Immature natural killer cell (primary cell): Measurements from ENCODE around the gene FAM53B. TPM values are rescaled to one million over a fixed set of nuclear protein-coding genes. Genes with fewer than 3 reads are reported as not detected.

ENCODE experiments used
- DNase-seq, 3 donors: peaks; one replicate each; pipeline ENCODE4 v3.0.0; 2022; ENCODE audit warnings: mixed read lengths in 1 of 3
- H3K27ac Mint-ChIP-seq, 6 donors: one replicate each; pipeline ENCODE4 v1.8.0; 2020; ENCODE audit warnings: mixed read lengths in 6 of 6, mild to moderate bottlenecking in 5 of 6, inconsistent platforms in 4 of 6, moderate library complexity in 3 of 6
- H3K27me3 Mint-ChIP-seq, 3 donors: one replicate each; pipeline ENCODE4 v1.8.0; 2020 to 2021; ENCODE audit warnings: low read depth in 3 of 3, mild to moderate bottlenecking in 3 of 3, mixed read lengths in 3 of 3, moderate library complexity in 3 of 3, inconsistent platforms in 1 of 3
- H3K36me3 Mint-ChIP-seq, 3 donors: one replicate each; pipeline ENCODE4 v1.8.0; 2020; ENCODE audit warnings: mixed read lengths in 3 of 3, inconsistent platforms in 2 of 3, mild to moderate bottlenecking in 2 of 3
- H3K4me1 Mint-ChIP-seq, 2 donors: one replicate each; pipeline ENCODE4 v1.8.0; 2020; ENCODE audit warnings: inconsistent platforms in 2 of 2, mild to moderate bottlenecking in 2 of 2, mixed read lengths in 2 of 2, moderate library complexity in 1 of 2
- H3K4me3 Mint-ChIP-seq, 5 donors: one replicate each; pipeline ENCODE4 v1.8.0; 2020; ENCODE audit warnings: mild to moderate bottlenecking in 5 of 5, mixed read lengths in 5 of 5, inconsistent platforms in 3 of 5, moderate library complexity in 3 of 5
- H3K9me3 Mint-ChIP-seq, 6 donors: one replicate each; pipeline ENCODE4 v1.8.0; 2020; ENCODE audit warnings: mild to moderate bottlenecking in 6 of 6, mixed read lengths in 6 of 6, inconsistent platforms in 4 of 6, moderate library complexity in 3 of 6
- polyA plus RNA-seq, 3 donors: library from polyadenylated mRNA; unstranded; fragments of 300-500 nt; fragmentation: Illumina TruSeq; gene quantifications; one replicate each; pipeline ENCODE4 v1.2.3, GENCODE V29; 2021

FAM53B gene
- polyA plus RNA-seq, 3 donors from 2014 or later, result 12.1 to 62.1 (median 23.8) TPM

DNA sequence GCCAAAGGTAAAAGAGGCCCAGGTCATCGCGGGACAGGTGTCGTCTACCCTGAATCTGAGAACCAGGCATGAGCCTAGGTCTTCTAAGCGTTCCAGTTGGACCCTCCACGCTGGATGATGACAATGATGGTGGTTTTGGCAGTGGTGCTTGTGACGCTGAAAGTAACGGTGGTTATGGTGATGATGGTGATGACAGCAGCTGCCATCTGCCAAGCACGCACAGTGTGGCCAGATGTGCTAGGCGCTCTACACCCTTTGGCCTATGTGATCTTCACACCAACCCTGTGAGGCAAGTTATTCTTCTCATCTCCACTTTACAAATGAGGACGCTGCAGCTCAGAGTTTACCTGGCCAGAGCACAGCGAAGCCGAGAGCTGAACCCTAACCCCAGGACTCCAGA is 93.9 kb downstream of the FAM53B start:
- Mint-ChIP-seq H3K4me3 (peak overlapping the region; percentile 75 to 90 (median 79)), H3K9me3 (peaks cover 0 to 2% (median 0%) of the 10 kb centered on the region in 6 donors), H3K36me3 (no peaks in the 10 kb centered on the region), H3K27ac (peak overlapping the region; percentile 99 to 100 (median 100)), H3K27me3 (peaks cover 53 to 59% (median 57%) of the 10 kb centered on the region in 3 donors), H3K4me1 (peaks cover 96 to 97% of the 10 kb centered on the region in 2 donors)
- peak; percentile 90 to 92 (median 91) for DNase-seq

GRCh38 chr10:124649214-124649613 is 95.0 kb downstream of the FAM53B start:
- no peak for DNase-seq
- Mint-ChIP-seq H3K4me1 (peaks cover 96 to 97% of the 10 kb centered on the region in 2 donors), H3K9me3 (peaks cover 0 to 2% (median 0%) of the 10 kb centered on the region in 6 donors), H3K36me3 (peaks cover 0 to 3% (median 0%) of the 10 kb centered on the region in 3 donors), H3K4me3 (peak overlapping the region; percentile 79 to 90 (median 83)), H3K27me3 (peaks cover 55 to 57% (median 56%) of the 10 kb centered on the region in 3 donors), H3K27ac (peak overlapping the region; percentile 99 to 100 (median 100))

DNA sequence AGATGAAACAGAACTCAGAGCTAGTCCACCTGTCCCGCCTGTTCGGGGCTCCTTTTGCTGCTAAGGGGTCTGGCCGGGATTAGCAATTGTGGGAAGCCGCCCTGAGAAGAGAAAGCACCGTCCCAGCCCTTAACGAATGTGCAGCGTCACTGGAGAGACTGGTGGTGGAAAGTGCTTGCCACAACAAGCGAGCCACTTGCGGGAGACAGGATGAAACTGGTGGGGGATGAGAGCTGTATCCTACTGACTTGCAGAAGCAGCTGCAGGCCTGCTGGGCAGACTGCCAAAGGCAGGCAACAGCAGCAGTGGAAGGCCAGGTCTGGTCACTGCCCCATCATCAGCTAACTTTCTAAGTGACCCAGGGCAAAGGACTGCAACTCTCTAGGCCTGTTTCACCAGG is 95.4 kb downstream of the FAM53B start:
- Mint-ChIP-seq H3K9me3 (peaks cover 0 to 2% (median 0%) of the 10 kb centered on the region in 6 donors), H3K27me3 (peaks cover 52 to 60% (median 56%) of the 10 kb centered on the region in 3 donors), H3K4me1 (peaks cover 96 to 99% of the 10 kb centered on the region in 2 donors), H3K36me3 (peaks cover 0 to 5% (median 0%) of the 10 kb centered on the region in 3 donors), H3K27ac (peak overlapping the region; percentile 99 to 100 (median 100)), H3K4me3 (peak overlapping the region; percentile 79 to 84 (median 83))
- DNase-seq, result peak; percentile 84 to 86 (median 85)

DNA sequence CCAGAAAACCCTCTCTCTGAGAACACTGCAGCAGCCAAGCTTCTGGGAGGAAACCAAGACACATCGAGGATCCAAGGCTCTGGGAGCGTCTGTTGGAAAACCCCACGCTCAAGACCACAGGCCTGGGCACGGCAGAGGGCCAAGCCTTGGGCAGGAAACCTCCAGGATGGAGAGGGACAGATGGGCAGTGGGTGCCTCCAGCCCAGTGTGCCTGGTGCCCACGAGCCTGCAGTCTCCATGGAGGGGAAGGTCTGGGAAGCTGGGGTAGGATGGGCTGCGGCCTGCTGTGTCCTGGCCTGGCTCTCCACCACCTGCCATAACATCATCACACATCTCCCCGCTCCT is 96.1 kb downstream of the FAM53B start:
- H3K9me3 Mint-ChIP-seq, result peaks cover 0 to 2% (median 0%) of the 10 kb centered on the region in 6 donors
- H3K27ac Mint-ChIP-seq, result peak overlapping the region; percentile 99 to 100 (median 100)
- peak overlapping the region; percentile 79 to 84 (median 83) for H3K4me3 Mint-ChIP-seq
- peaks cover 97 to 100% of the 10 kb centered on the region in 2 donors for H3K4me1 Mint-ChIP-seq
- H3K27me3 Mint-ChIP-seq, result peaks cover 52 to 67% (median 58%) of the 10 kb centered on the region in 3 donors
- peaks cover 0 to 5% (median 0%) of the 10 kb centered on the region in 3 donors for H3K36me3 Mint-ChIP-seq
- no peak for DNase-seq

GRCh38 chr10:124647421-124648130 is 96.6 kb downstream of the FAM53B start:
- Mint-ChIP-seq H3K27me3 (peaks cover 56 to 72% (median 62%) of the 10 kb centered on the region in 3 donors), H3K4me3 (peak overlapping the region; percentile 79 to 84 (median 83)), H3K27ac (peak overlapping the region; percentile 99 to 100 (median 100)), H3K9me3 (peaks cover 0 to 2% (median 0%) of the 10 kb centered on the region in 6 donors), H3K36me3 (peaks cover 3 to 10% (median 4%) of the 10 kb centered on the region in 3 donors), H3K4me1 (peaks cover 97 to 100% of the 10 kb centered on the region in 2 donors)
- peak; percentile 80 to 83 (median 83) for DNase-seq

GRCh38 chr10:124646483-124647352 is 97.5 kb downstream of the FAM53B start:
- no peak for DNase-seq
- peaks cover 3 to 10% (median 4%) of the 10 kb centered on the region in 3 donors for H3K36me3 Mint-ChIP-seq
- H3K4me3 Mint-ChIP-seq, result peak overlapping the region; percentile 79 to 84 (median 83)
- peak overlapping the region; percentile 99 to 100 (median 100) for H3K27ac Mint-ChIP-seq
- peaks cover 0 to 2% (median 0%) of the 10 kb centered on the region in 6 donors for H3K9me3 Mint-ChIP-seq
- H3K4me1 Mint-ChIP-seq, result peaks cover 97 to 100% of the 10 kb centered on the region in 2 donors
- H3K27me3 Mint-ChIP-seq, result peaks cover 61 to 75% (median 63%) of the 10 kb centered on the region in 3 donors

GRCh38 chr10:124645467-124646095 is 98.6 kb downstream of the FAM53B start:
- H3K27me3 Mint-ChIP-seq, result peaks cover 64 to 75% (median 65%) of the 10 kb centered on the region in 3 donors
- peak overlapping the region in 2 of 5 donors; percentile 55 to 82 for H3K4me3 Mint-ChIP-seq
- H3K36me3 Mint-ChIP-seq, result peaks cover 3 to 10% (median 4%) of the 10 kb centered on the region in 3 donors
- H3K4me1 Mint-ChIP-seq, result peaks cover 97 to 100% of the 10 kb centered on the region in 2 donors
- H3K9me3 Mint-ChIP-seq, result peaks cover 0 to 2% (median 0%) of the 10 kb centered on the region in 6 donors
- no peak for DNase-seq
- H3K27ac Mint-ChIP-seq, result peak overlapping the region; percentile 99 to 100 (median 100)

DNA sequence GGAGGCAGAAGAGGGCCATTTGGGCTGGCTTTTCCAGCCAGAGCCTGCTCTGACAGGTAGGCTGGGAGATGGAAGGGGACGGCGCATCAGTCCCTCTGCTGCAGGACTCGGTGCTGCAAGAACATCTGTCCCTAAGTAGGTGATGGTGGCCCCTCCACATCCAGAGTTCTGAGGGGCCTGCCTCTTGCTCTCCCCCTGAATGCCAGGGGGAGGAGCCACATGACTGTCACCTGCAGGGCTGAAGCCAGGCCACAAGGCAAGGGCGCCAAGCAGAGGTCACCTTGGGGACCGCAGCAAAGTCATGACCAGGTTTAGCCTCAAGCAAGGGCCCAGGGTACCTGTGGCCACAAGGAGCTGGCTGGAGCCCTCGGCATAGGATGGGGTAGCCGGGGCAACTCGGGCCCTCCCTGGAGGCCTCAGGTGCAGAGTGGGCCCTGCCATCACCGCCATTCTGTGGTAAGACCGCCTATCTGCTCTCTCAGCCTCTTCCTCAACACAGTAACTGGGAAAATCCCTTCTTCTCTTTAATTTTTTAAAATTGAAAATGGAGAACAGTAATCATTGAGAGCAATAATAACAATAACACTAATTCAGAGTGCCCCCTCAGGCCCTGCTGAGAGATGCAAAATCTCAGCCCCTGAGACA is 99.3 kb downstream of the FAM53B start:
- no peak for DNase-seq
- peaks cover 3 to 10% (median 4%) of the 10 kb centered on the region in 3 donors for H3K36me3 Mint-ChIP-seq
- H3K4me3 Mint-ChIP-seq, result peak overlapping the region in 1 of 5 donors; percentile 10
- H3K27me3 Mint-ChIP-seq, result peaks cover 59 to 74% (median 62%) of the 10 kb centered on the region in 3 donors
- peaks cover 97 to 100% of the 10 kb centered on the region in 2 donors for H3K4me1 Mint-ChIP-seq
- peak overlapping the region; percentile 74 to 100 (median 96) for H3K27ac Mint-ChIP-seq
- peaks cover 0 to 2% (median 0%) of the 10 kb centered on the region in 6 donors for H3K9me3 Mint-ChIP-seq

- H3K4me1 Mint-ChIP-seq, result peaks cover 97 to 99% of the 10 kb centered on the region in 2 donors
- no peak for DNase-seq
- peak overlapping the region; percentile 74 to 100 (median 96) for H3K27ac Mint-ChIP-seq
- H3K36me3 Mint-ChIP-seq, result peaks cover 3 to 10% (median 4%) of the 10 kb centered on the region in 3 donors
- peaks cover 0 to 2% (median 0%) of the 10 kb centered on the region in 6 donors for H3K9me3 Mint-ChIP-seq
- H3K4me3 Mint-ChIP-seq, result no peak overlapping the region
- H3K27me3 Mint-ChIP-seq, result peaks cover 55 to 68% (median 59%) of the 10 kb centered on the region in 3 donors
These were observed 99.9 kb downstream of the FAM53B start for GRCh38 chr10:124644236-124644635.

DNA sequence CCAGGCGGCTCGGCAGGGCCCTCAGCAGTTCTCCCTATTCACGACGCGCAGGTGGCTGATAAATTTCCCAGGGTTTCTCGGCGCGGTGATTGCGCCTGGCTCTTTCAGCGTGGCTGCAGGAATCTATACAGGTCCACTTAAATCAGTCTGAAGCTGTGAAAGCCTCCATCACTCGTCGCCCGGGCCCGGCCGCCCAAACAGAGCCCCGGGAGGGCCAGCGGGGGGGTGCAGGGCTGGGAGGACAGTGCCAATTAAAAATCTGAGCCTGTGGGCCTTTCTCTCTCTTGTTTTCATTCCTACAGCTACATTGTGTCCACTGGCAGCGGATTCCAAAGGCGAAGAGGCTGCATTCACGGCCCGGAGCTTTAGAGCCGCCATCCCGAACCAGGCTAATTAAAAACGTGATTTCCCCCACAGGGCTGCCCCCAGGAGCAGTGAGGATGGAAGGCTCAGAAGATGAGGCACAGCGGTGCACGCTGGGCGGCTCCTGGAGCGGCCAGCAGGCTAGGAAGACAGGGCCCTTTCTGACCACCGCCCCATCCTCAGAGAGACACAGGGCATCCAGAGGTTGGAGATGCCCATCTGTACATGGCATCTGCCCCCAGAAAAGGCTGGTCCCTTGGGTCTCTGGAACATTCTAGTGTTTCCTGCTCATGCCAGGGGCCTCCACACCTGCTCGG is 100.7 kb downstream of the FAM53B start:
- peaks cover 3 to 10% (median 4%) of the 10 kb centered on the region in 3 donors for H3K36me3 Mint-ChIP-seq
- H3K27me3 Mint-ChIP-seq, result peaks cover 47 to 60% (median 53%) of the 10 kb centered on the region in 3 donors
- H3K4me1 Mint-ChIP-seq, result peaks cover 96 to 99% of the 10 kb centered on the region in 2 donors
- peaks cover 0 to 2% (median 0%) of the 10 kb centered on the region in 6 donors for H3K9me3 Mint-ChIP-seq
- H3K27ac Mint-ChIP-seq, result peak overlapping the region; percentile 95 to 100 (median 100)
- DNase-seq, result no peak
- peak overlapping the region in 4 of 5 donors; percentile 78 to 90 (median 80) for H3K4me3 Mint-ChIP-seq

DNA sequence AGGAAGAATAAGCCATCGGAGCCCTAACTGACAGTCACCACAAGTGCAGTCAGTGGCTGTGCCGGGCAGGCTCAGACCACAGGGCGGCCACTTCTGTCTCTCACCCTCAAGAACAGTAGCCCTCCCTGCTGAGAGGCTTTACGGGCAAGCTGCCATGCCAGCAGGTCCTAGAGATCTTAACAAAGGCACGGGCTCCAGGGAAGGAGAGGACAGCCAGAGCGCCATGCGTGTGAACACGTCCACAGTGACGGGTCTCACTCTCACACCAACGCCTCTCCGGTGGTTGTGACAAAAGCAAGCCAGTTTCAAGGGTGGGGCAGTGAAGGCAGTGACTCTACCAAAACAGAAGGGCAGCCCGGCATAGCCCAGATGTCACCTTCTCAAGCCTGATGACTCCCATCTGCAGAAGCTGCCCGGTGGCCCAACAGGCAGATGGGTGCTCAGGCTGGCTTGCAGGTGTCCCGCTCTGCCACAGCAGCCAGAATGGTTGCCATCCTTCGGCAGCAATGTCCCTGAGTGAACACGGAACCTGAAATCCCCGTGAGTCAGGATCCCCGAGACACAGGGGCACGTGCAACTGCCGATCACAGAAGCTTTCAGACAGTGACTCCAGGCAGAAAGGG is 102.0 kb downstream of the FAM53B start:
- peaks cover 3 to 10% (median 4%) of the 10 kb centered on the region in 3 donors for H3K36me3 Mint-ChIP-seq
- peaks cover 96 to 99% of the 10 kb centered on the region in 2 donors for H3K4me1 Mint-ChIP-seq
- peaks cover 0 to 2% (median 0%) of the 10 kb centered on the region in 6 donors for H3K9me3 Mint-ChIP-seq
- DNase-seq, result peak; percentile 85 to 88 (median 87)
- H3K27ac Mint-ChIP-seq, result peak overlapping the region; percentile 95 to 100 (median 100)
- peak overlapping the region; percentile 76 to 90 (median 79) for H3K4me3 Mint-ChIP-seq
- H3K27me3 Mint-ChIP-seq, result peaks cover 40 to 52% (median 48%) of the 10 kb centered on the region in 3 donors
